GM19238 (cell line): ENCODE measurements around the gene ECEL1.

Experiments used
- DNase-seq: peaks from one replicate; pipeline ENCODE4 v3.0.0; 2011; ENCODE audit warnings: low spot score; ENCODE audit not compliant: insufficient read length

ECEL1 gene

GRCh38 chr2:232522623-232523401 lies 35.2 kb upstream of the ECEL1 start:
- DNase-seq = no peak

- peak; percentile 82 for DNase-seq
Observed at GRCh38 chr2:232521959-232522622, 34.5 kb upstream of the ECEL1 start.

- DNase-seq = no peak
Observed at GRCh38 chr2:232521098-232521497, 33.5 kb upstream of the ECEL1 start.

- DNase-seq = no peak
Observed at GRCh38 chr2:232520489-232520888, 32.9 kb upstream of the ECEL1 start.

- DNase-seq = no peak
Observed at GRCh38 chr2:232519581-232520438, 32.2 kb upstream of the ECEL1 start, which contains the start of gene PRSS56. Gene PRSS56, plus strand, starts transcription at chr2:232520388. Its CDS starts 211 bp downstream, at chr2:232520599.

- DNase-seq = no peak
Observed at GRCh38 chr2:232518844-232519243, 31.2 kb upstream of the ECEL1 start.

- no peak for DNase-seq
Observed at GRCh38 chr2:232516551-232516950, 28.9 kb upstream of the ECEL1 start.

GRCh38 chr2:232515639-232516038 lies 28.0 kb upstream of the ECEL1 start:
- DNase-seq = no peak

- no peak for DNase-seq
Observed at GRCh38 chr2:232513353-232513752, 25.7 kb upstream of the ECEL1 start.

- no peak for DNase-seq
Observed at GRCh38 chr2:232512602-232513001, 25.0 kb upstream of the ECEL1 start.

GRCh38 chr2:232511336-232511890 lies 23.8 kb upstream of the ECEL1 start:
- no peak for DNase-seq

- no peak for DNase-seq
Observed at GRCh38 chr2:232508251-232508650, 20.6 kb upstream of the ECEL1 start.

GRCh38 chr2:232506709-232507108 lies 19.1 kb upstream of the ECEL1 start:
- no peak for DNase-seq

- no peak for DNase-seq
Observed at GRCh38 chr2:232505856-232506255, 18.2 kb upstream of the ECEL1 start.

GRCh38 chr2:232504438-232504837 lies 16.8 kb upstream of the ECEL1 start:
- DNase-seq = no peak

GRCh38 chr2:232503809-232504323 lies 16.2 kb upstream of the ECEL1 start:
- DNase-seq = no peak

GRCh38 chr2:232502911-232503808 lies 15.5 kb upstream of the ECEL1 start:
- no peak for DNase-seq

GRCh38 chr2:232502511-232502910 lies 14.9 kb upstream of the ECEL1 start:
- no peak for DNase-seq

- no peak for DNase-seq
Observed at GRCh38 chr2:232501794-232502390, 14.3 kb upstream of the ECEL1 start.

- DNase-seq = no peak
Observed at GRCh38 chr2:232501331-232501771, 13.7 kb upstream of the ECEL1 start.
